Fibroblast of skin of scalp (primary cell): Measurements from ENCODE around the gene CATSPERZ.
"Not testable (repeated sequence)": the region's sequence is repeated elsewhere in the genome, so short reads cannot be mapped to it uniquely, and the experiment has no call there.

Experiments
- DNase-seq: peaks from one replicate; pipeline ENCODE4 v3.0.0-alpha.2; 2013

Gene CATSPERZ

DNA sequence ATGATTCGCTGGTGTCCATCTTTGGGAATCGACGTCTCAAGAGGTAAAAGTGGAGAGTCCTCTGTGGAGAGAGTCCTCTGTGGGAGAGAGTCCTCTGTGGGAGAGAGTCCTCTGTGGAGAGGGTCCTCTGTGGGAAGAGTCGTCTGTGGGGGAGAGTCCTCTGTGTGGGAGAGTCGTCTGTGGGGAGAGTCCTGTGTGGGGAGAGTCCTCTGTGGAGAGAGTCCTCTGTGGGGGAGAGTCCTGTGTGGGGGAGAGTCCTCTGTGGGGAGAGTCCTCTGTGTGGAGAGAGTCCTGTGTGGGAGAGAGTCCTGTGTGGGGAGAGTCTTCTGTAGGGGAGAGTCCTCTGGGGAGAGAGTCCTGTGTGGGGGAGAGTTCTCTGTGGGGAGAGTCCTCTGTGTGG lies 20.9 kb downstream of the CATSPERZ start:
- no peak for DNase-seq

DNA sequence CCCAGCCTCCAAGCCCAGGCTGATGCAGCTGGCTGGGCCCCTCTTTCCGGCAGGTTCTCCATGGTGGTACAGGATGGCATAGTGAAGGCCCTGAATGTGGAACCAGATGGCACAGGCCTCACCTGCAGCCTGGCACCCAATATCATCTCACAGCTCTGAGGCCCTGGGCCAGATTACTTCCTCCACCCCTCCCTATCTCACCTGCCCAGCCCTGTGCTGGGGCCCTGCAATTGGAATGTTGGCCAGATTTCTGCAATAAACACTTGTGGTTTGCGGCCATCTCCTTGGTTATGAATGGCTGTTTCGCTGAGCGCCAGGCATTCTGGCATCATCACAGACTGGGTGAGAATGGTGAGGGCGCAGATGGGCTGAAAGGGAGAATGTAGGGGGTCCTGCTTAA lies 21.4 kb downstream of the CATSPERZ start:
- DNase-seq: no peak

DNA sequence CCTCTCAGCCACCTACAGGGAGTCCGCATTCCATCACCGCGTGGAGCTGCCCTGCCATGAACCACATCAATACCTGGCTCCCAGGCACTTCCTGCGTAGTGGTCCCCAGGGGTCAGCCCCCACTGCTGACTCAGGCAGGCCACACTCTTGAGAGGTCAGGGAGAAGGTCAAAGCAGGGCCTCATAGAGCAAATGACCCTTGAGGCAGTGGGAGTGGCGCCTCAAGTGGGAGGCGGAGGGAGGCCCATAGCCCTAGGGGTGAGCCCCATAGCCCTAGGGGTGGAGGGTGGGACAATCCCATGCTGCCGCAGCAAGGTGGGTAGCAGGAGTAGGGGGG lies 22.7 kb downstream of the CATSPERZ start:
- no peak for DNase-seq

DNA sequence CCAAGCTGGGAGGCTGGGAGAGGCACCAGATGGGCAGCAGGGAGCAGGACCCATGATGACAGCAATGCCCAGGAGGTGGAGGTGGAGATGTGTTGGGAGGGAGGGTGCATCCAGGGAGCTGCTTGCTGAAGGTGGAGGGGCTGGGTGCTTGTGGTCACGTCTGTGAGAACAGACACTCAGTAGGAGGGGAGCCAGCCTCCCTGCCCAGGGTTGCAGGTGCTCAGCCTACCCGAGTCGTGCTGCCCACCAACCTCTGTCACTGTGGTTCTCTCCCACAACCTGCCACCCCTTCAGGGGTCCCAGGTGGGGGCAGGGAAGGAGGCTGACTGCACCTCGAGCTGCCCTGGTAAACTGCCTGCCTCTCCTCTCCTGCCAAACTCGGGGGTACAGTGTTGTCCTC lies 23.2 kb downstream of the CATSPERZ start:
- no peak for DNase-seq

DNA sequence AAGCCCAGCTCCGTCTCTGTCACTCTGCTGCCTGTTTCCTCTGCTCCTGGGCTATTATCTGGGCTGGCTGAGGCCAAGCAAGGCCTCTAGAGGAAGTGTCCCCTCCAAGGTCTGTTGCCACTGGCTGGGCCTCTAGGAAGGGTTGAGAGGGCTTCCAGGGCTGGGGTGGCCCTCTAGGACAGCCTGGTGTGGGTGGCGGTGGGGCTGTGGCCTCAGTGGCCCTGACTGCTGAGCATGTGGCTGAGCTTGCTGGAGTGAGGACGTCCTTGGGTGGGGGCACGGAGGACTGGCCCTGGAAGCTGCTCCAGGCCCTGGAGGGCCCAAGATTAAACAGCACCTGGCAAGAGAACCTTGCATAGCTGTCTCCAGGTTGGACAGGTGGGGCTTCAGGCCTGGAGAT lies 23.8 kb downstream of the CATSPERZ start:
- not testable (repeated sequence) for DNase-seq

DNA sequence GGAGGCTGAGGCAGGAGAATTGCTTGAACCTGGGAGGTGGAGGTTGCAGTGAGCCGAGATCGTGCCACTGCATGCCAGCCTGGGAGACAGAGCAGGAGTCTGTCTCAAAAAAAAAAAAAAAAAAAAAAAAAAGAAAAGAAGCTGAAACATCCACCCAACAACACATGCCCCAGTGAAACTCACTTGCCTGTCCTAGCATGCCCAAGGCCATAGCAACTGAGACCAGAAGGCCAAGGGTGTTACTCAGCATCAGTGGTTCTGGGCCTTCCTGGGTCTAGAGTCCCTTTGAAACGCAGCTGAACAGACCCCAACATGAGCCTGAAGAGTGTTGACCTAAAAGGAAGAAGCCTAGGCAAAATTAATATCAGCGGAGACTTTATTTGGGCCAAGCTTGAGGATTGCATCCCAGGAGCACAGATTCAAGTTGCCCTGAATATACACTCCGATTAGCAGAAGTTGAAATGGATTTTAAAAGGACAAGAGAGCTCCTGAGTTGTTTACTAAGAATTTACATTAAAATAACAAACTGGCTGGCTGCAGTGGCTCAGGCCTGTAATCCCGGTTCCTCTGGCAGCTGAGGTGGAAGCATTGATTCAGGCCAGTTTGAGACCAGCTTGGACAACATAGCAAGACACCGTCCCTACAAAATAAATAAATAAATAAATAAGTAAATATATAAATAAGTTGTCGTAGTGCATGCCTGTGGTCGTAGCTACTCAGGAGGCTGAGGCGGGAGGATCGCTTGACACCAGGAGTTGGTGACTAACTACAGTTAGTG lies 24.7 kb downstream of the CATSPERZ start:
- DNase-seq: no peak

DNA sequence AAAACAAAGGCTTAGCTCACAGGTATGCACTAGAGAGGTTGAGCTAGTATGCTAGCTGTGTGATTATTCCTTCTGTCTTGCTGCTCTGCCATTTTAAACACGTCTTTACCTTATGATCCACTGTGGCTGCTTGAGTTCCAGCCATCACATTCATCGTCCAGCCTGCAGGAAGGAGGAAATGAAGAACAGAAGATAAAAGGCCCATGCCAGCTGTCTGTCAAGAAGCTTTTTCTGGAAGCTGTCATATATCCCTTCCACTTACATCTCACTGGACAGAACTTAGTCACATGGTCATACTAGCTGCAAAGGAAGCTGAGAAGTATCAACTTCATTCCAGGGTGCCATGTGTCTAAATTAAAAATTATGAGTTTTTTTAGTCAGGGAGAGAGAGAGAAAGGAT lies 27.2 kb downstream of the CATSPERZ start:
- no peak for DNase-seq

DNA sequence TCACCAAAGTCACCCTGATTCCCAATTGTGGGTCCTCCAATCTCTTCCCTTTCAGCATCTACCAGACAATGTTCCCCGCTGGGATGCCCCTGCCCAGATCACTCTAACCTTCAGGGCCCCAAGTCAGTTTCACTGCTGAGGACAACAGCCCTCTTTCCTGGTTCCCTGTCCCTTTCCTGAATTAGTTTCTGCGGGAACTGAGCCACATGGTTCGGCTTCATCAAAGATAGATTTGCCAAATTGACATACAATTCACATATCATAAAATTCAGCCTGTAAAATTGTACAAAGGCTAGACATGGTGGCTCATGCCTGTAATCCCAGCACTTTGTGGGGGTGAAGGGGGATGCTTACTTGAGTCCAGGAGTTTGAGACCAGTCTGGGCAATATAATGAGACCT lies 27.8 kb downstream of the CATSPERZ start:
- DNase-seq: no peak

DNA sequence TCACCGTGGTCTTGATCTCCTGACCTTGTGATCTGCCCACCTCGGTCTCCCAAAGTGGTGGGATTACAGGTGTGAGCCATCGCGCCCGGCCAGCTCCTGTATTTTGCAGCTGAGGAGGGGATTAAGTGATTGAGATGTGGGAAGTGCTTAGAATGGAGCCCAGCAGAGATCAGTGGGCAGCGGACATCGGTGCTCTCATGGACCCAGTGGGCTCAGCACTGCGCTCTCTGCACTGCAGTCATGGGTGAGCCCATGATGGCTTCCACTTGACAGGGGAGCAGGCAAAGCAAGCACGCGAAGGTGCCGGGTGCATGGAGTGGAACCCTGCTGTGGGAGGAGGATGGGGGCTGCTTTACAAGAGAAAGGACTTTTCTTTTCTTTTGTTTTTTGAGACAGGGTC lies 30.7 kb downstream of the CATSPERZ start:
- no peak for DNase-seq

DNA sequence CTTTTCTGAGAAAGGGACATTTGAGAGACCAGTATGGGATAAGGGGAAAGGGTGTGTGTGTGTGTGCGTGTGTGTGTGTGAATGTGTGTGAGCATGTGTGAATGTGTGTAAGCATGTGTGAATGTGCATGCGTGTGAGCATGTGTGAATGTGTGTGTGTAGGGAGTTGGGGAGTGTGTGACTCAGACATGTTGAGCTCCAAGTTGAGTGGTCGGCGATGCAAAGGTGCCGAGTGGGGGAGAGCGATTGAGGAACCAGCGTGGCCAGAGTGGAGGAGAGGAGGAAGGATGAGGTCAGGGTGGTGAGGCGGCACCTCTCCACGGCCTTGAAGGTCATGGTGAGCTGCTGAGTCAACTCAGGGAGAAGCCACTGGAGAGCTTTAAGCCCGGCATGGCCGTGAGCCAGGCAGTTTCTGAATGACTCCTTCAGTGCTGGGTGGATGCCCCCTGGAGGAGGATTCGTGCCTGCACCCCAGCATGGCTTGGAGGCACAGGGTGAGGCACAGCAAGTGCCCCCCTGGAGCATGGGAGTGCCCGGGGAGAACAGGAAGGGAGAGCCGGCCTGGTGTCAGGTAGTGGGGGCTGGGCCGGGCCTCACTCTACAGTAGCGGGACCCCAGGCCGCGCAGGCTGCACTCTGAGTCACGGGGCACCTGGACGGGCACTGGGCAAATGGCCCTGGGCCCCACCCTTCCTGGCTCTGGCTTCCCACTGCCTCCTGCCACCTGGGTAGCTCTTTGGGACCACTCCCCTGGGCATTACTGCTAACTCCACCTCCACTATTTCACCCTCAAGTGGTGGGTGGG lies 31.6 kb downstream of the CATSPERZ start:
- peak; percentile 84 for DNase-seq

DNA sequence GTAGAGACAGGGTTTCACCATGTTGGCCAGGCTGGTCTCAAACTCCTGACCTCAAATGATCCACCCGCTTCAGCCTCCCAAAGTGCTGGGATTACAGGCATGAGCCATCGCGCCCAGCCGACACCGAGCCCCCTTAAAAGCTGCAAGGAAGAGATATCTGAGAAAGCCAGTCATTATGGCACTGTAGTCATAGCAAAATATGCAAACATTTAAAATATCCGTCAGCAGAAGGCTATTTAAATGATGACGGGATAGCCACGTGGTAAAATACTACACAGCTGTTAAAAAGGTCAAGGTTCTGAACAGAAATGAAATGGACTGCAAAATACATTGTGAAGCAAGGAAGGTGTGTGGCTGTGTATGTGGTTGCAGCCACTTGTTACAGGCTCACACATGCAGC lies 33.4 kb downstream of the CATSPERZ start:
- DNase-seq: no peak

DNA sequence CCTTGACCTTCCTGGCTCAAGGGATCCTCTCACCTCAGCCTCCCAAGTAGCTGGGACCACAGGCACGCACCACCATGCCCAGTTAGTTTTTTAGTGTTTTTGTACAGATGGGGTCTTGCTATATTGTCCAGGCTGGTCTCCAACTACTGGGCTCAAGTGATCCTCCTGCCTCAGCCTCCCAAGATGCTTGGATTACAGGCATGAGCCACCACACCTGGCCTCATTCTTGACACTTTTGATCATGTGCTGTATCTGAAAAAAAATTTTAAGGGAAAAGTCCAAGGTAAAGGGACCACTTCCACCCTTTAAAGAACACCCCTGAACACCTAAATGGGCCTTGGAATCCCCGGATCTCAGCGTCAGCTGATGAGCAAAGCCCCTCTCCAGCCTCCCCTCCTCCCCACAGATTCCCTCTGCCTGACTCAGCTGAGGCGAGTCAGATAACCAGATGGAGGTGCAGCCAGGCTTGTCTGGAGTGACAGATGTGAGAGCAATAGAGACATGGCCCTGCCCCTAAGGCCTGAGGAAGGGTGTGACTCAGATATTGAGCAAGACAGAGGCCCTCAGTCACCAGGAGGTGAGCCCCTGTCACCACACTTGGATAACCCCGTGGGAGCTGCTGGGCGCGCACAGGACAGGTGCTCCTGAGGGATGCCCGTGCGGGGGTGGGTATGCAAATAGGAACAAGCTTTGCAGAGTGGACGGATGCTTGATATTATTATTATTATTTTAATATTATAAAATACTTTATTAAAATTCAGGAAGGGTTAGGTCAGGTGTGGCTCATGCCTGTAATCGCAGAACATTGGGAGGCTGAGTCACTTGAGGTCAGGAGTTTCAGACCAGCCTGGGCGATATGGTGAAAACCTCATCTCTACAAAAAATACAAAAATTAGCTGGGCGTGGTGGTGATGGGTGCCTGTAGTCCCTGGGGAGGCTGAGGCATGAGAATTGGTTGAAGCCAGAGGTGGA lies 34.9 kb downstream of the CATSPERZ start:
- DNase-seq: peak; percentile 88

DNA sequence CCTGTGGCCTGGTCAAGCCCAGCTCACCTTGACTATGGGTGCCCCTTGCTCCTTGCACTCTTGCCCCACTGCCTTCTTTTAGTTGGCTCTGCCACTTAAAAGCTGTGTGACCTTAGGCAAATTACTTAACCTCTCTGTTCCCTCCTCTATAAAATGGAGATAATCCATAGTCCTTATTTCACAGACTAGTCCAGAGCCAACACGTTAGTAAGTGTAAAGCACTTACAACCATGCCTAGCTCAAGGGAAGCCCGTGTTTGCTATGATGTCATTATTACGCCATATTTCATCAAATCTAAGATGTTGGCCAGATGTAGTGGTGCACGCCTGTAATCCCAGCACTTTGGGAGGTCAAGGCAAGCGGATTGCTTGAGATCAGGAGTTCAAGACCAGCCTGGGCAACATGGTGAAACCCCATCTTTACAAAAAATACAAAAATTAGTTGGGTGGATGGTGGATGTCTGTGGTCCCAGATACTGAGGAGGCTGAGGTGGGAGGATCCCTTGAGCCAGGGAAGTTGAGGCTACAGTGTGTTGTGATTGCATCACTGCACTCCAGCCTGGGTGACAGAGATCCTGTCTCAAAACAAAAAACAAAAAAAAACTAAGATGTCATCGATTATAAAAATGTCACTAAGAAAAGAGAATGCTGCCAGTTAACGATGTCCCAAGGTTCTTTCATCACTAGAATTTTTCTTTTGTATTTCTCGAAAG lies 37.5 kb downstream of the CATSPERZ start:
- no peak for DNase-seq

DNA sequence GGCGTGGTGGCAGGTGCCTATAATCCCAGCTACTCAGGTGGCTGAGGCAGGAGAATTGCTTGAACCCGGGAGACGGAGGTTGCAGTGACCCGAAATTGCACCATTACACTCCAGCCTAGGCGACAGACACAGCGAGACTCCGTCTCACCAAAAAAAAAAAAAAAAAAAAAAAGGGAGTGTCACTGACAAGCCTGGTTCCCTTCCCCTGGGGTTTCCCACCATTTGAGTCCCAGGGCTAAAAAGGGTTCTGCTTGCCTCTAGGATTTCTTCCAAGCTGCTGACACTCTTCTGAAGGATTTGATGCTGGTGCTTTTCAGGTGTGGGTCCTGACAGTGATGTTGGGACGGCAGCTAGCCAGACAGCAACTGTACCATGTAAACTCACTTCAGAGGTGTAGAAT lies 38.6 kb downstream of the CATSPERZ start:
- DNase-seq: no peak

DNA sequence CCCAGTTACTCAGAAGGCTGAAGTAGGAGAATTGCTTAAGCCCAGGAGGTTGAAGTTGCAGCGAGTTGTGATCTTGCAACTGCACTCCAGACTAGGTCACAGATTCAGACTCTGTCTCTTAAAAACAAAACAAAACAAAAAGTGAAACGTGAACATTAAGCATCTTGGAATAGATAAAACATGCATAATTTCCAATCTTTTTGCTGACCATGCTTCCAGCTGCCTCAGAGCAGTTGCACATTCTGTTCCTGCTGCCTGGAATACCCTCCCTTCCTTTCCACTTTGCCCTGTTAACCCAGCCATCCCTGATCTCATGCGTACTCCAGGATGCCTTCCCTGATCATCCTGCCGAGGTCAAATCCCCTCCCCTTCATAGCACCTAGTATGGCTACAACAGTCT lies 39.1 kb downstream of the CATSPERZ start:
- no peak for DNase-seq

DNA sequence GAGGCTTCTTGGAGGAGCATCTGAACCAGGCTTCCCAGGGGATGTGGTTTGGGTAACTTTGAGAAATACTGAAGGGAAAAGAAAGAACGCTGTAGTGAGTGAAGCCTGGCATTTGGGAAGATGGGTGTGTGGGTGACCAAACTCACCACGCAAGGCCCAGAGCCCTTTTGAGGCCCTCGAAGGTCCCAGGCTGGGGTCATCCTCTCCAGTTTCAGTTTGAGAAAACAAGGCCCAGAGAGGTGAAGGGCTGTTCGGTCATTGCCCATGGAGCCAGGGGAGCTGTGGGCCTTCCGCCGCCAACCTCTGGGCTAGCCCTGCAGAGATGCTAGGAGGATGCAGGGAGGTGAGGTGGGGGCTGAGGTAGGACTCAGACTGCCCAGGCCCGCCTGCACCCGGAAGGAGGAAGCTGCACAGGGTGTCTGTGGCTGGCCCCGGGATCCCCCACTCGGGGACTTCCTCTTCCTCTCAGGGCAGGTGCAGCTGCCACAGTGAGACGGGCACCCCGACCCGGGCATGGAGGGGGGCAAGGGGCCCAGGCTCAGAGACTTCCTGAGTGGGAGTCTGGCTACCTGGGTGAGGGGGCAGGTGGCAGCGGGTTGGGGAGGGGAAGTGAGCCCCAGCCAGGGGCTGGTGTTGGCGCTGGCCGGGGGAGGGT lies 39.7 kb downstream of the CATSPERZ start, which contains the start of gene CCDC88B:
CCDC88B (plus strand) TSS at position 451 of the 655 bp plus-strand sequence; CDS start at position 514, 63 bp downstream.
- DNase-seq: no peak

DNA sequence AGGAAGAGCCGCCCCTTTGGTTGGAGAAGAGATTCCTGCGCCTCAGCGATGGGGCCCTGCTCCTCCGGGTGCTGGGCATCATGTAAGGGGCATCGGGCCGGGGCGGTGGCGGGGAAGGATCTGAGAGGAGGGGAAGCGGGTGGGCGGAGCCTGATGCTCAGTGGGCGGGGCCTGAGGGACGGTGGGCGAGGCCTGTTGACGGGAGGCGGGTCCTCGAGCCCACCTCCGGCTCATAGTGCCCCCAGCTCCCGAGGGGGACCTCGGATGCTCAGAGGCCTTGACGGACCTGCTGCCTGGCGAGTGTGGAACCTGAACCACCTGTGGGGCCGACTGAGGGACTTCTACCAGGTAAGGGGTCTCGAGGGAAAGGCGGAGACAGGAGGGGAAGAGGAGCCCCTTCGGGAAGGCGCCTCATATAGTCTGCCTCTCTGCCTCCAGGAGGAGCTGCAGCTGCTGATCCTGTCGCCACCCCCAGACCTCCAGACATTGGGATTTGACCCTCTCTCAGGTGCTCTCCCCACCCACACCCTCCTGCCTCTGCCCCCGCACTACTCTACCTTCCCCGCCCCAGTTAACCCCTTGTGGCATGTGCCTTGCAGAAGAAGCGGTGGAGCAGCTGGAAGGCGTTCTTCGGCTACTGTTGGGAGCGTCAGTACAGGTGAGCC lies 40.6 kb downstream of the CATSPERZ start:
- DNase-seq: no peak

DNA sequence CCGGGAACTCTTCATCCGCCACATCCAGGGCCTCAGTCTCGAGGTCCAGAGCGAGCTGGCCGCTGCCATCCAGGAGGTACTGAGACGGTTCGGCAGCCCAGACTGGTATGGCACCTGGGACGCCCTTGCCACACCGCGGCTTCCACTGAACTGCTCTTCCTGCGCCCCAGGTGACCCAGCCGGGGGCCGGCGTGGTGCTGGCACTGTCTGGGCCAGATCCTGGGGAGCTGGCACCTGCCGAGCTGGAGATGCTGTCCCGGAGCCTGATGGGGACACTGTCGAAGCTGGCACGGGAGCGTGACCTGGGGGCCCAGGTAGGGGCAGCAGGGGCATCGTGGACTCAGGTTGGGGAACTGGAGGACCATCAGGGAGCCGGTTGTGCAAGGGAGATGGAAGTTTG lies 41.3 kb downstream of the CATSPERZ start:
- no peak for DNase-seq

DNA sequence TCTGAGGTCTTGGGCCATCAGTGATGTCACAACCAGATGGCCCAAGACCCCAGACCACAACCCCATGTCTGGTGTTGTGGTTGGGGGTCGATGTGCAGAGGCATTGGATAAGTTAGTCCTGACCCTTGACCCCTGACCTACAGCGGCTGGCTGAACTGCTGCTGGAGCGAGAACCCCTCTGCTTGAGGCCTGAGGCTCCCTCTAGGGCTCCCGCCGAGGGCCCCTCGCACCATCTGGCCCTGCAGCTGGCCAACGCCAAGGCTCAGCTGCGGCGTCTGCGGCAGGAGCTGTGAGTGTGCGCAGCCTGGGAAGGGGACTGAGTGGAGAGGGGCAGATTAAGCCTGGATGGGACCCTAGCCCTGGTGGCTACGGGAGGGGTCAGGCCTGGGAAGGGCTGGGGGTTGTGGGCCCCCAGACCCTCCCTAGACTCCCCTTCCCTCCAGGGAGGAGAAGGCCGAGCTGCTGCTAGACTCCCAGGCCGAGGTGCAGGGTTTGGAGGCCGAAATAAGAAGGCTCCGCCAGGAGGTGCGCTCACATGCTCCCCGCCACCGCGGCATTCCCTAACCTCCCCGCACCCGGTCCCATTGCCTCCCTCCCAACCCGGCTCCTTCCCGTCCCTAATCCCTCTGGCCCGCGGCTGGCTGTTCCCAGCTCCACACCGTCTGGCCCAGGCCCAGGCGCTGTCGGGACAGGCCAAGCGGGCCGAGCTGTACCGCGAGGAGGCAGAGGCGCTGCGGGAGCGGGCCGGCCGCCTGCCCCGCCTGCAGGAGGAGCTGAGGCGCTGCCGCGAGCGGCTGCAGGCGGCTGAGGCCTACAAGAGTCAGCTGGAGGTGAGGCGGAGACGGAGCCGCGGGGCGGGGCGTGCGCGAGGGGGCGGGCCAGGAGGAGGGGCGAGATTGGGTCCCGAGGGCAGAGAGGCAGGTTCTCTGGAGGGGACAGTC lies 42.0 kb downstream of the CATSPERZ start:
- peak; percentile 87 for DNase-seq
